Measurements from ENCODE around the gene OR51V1.
"Not testable (repeated sequence)": the region's sequence is repeated elsewhere in the genome, so short reads cannot be mapped to it uniquely, and the experiment has no call there.

OR51V1 gene

DNA sequence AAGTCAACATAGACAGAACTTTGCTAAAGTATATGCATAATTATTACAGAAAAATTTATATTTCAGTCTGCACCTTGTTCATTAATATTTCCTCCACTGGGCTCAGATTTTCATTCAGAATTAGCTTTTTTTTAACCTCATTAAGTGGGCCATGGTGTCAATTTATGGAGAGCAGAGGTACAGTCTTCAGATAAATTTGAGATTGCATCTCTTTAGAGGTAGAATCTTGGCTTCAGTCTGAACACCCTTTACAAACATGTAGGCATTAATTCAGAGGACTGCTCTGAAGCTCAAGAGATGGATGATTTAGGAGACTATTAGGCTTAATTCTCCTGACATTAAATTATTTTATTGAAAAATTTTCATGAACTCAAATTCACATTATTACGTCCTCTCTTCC lies 29.8 kb upstream of the OR51V1 start:
- DNase-seq (ENCODE audit: low spot score), result no peak

GRCh38 chr11:5229796-5230195 lies 29.3 kb upstream of the OR51V1 start:
- DNase-seq (ENCODE audit: low spot score), result no peak

- DNase-seq (ENCODE audit: low spot score), result no peak
These were observed 28.9 kb upstream of the OR51V1 start for GRCh38 chr11:5229356-5229755.

DNA sequence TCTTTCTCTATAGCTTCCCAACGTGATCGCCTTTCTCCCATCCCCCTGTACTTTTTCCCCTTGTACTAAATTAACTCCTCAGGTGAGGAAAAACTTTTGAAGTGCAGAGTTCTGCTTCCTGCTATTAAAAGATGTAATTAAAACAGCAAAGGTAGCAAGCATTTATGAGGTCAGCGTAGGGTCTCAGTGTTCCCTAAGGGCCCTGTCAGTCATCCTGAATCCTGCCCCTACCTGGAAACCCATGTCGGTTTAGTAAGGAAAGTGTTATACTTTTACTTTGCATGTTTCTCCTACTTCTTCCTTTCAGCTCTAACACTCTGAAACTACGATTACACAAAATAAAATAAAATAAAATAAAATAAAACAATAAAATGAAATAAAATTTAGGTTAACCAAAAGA lies 27.6 kb upstream of the OR51V1 start:
- no peak for DNase-seq (ENCODE audit: low spot score)

- no peak for DNase-seq (ENCODE audit: low spot score)
These were observed 27.2 kb upstream of the OR51V1 start for GRCh38 chr11:5227681-5228080.

GRCh38 chr11:5226732-5227310 lies 26.3 kb upstream of the OR51V1 start, which contains the start of gene HBB:
HBB (minus strand) TSS chr11:5227071; CDS start chr11:5227021, 50 bp downstream.
- no peak for DNase-seq (ENCODE audit: low spot score)

DNA sequence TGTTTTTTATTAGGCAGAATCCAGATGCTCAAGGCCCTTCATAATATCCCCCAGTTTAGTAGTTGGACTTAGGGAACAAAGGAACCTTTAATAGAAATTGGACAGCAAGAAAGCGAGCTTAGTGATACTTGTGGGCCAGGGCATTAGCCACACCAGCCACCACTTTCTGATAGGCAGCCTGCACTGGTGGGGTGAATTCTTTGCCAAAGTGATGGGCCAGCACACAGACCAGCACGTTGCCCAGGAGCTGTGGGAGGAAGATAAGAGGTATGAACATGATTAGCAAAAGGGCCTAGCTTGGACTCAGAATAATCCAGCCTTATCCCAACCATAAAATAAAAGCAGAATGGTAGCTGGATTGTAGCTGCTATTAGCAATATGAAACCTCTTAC lies 25.0 kb upstream of the OR51V1 start:
- no peak for DNase-seq (ENCODE audit: low spot score)

DNA sequence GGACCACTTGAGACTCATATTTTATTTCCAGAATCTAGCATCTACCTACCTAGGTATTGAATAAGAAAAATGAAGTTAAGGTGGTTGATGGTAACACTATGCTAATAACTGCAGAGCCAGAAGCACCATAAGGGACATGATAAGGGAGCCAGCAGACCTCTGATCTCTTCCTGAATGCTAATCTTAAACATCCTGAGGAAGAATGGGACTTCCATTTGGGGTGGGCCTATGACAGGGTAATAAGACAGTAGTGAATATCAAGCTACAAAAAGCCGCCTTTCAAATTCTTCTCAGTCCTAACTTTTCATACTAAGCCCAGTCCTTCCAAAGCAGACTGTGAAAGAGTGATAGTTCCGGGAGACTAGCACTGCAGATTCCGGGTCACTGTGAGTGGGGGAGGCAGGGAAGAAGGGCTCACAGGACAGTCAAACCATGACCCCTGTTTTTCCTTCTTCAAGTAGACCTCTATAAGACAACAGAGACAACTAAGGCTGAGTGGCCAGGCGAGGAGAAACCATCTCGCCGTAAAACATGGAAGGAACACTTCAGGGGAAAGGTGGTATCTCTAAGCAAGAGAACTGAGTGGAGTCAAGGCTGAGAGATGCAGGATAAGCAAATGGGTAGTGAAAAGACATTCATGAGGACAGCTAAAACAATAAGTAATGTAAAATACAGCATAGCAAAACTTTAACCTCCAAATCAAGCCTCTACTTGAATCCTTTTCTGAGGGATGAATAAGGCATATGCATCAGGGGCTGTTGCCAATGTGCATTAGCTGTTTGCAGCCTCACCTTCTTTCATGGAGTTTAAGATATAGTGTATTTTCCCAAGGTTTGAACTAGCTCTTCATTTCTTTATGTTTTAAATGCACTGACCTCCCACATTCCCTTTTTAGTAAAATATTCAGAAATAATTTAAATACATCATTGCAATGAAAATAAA lies 24.3 kb upstream of the OR51V1 start:
- no peak for DNase-seq (ENCODE audit: low spot score)

- no peak for DNase-seq (ENCODE audit: low spot score)
These were observed 23.2 kb upstream of the OR51V1 start for GRCh38 chr11:5223686-5224085.

- DNase-seq (ENCODE audit: low spot score), result no peak
These were observed 22.7 kb upstream of the OR51V1 start for GRCh38 chr11:5223146-5223545.

DNA sequence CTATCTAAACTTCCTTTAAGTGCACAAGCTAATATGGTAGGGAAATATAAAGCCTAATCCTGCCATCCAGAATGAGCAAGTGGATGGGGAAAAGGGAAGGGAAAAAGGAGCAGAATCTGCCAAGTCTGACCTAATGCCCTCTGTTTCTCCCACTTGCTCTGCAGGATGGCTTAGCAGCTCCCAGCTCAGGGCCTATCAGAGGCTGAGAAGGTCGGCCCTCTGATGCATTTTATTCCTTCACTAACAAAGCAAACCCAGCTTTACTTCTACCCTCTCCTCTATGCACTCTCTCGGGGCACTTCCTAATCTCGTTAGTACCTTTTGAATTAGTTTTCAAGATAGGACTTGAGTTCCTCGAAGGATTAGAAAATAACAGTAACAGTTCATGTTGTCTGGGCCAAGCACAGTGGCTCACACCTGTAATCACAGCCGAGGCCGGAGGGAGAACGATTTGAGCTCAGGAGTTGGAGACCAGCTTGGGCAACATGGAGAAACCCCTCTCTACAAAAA lies 9.9 kb upstream of the OR51V1 start:
- no peak for DNase-seq (ENCODE audit: low spot score)

- DNase-seq (ENCODE audit: low spot score), result peak; percentile 10
These were observed 4.3 kb upstream of the OR51V1 start for GRCh38 chr11:5204787-5205186.

GRCh38 chr11:5203366-5203765 lies 2.9 kb upstream of the OR51V1 start:
- DNase-seq (ENCODE audit: low spot score), result no peak

- no peak for DNase-seq (ENCODE audit: low spot score)
These were observed 2.2 kb downstream of the OR51V1 start for GRCh38 chr11:5198285-5198684.

GRCh38 chr11:5197536-5197935 lies 2.9 kb downstream of the OR51V1 start:
- no peak for DNase-seq (ENCODE audit: low spot score)

DNA sequence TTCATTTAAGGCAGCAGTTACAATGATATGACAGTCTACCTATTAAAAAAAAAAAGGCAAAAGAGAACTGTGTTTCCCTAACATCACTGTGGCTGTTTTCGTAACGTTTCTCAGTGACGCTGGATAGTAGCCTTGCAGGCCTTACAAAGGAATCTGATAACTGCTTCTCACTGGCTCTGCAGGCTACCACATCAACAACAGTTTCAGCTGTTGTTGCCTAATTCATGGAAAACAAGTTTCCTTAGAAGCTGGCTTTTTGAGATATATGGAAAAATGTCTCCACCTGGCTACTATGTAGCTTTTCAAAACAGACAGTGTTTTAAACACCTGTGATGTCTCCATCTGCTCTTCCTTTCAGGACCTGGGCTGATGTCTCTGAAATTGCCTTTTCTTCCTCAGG lies 3.8 kb downstream of the OR51V1 start:
- DNase-seq (ENCODE audit: low spot score), result no peak

DNA sequence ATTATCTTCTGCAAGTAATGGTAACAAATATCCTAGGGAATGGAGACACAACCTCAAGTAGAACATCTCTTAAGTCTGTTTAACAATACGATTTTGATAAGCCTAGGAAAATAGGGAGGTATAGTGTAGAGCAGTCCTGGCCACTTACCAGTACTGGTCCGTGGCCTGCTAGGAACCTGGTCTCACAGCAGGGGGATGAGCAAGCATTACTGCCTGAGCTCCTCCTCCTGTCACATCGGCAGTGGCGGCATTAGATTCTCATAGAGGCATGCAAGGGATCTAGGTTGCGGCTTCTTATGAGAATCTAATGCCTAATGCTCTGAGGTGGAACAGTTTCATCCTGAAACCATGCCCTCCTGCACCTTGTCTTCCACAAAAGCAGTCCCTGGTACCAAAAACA lies 4.4 kb downstream of the OR51V1 start:
- DNase-seq (ENCODE audit: low spot score), result no peak

- DNase-seq (ENCODE audit: low spot score), result no peak
These were observed 7.7 kb downstream of the OR51V1 start for GRCh38 chr11:5192738-5193137.

DNA sequence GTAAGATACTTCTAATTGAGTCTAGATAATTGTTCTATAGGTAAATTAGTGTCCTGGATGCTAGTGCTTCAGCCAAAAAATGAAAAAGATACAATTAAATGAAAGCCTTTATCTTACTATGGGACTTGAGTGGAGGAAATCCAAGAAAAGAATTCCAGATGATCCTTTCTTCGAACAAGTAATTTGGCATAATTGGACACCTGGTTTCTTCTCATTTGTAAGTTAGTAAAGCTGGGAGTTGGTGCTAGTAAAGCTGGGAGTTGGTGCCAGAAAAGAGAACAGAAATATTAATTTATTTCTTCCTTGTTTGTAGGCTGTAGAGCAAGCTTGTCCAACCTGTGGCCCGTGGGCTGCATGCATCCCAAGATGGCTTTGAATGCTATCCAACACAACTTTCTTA lies 12.3 kb downstream of the OR51V1 start:
- DNase-seq (ENCODE audit: low spot score), result no peak

DNA sequence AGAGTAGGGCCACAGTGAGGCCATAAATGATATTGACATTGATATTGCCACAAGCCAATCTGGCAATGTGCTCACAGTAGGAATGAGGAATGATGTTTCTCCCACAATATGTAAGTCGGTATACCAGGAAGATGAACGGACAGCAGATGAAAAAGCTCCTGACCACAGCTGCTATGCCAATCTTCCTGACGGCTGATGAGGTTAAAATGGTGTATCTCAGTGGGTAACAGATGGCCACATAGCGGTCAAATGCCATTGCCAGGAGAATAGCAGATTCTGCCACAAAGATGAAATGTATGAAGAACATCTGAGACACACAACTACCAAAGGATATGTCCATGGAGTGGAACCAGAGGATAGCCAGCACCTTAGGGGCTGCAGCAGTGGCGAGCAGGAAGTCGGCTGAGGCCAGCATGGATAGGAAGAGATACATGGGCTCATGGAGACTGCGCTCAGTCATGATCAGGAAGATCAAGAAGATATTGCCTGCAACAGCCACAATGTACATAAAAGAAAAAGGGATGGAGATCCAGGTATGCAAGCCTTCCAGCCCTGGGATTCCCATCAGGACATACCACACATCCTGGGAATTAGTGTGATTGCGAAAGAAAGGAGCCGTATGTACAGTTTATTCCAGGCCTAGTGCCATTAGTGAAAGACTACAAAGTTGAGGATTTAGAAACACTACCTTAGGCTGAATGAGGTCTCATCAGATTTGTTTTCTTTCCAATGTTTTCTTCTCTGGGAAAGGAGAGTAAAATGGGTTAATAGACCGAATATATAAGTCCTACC lies 22.2 kb downstream of the OR51V1 start:
- no peak for DNase-seq (ENCODE audit: low spot score)

GRCh38 chr11:5174934-5175333 lies 25.5 kb downstream of the OR51V1 start:
- no peak for DNase-seq (ENCODE audit: low spot score)

DNA sequence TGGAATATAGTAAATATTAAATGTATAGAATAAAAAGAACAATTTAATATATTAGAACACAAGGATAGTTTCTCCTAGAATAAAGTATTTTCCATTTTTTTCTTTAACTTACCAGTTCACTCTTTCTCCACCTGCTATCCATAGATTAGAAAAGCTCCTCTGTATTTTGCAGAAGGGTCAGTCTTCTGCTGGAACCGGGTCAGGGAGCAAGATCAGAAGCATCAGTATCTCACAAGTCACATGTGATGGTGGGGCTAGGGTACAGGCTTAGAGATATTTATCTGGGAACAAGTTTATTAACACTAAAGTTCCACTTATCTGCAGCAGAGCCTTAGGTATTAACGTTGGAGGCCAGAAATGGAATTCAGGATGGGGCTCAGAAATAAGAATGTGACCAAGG lies 28.6 kb downstream of the OR51V1 start:
- no peak for DNase-seq (ENCODE audit: low spot score)

GRCh38 chr11:5165898-5166297 lies 34.6 kb downstream of the OR51V1 start:
- not testable (repeated sequence) for DNase-seq (ENCODE audit: low spot score)

All from globus pallidus (tissue), 1 donor.